ENCODE data around the gene ARHGAP28.

The ARHGAP28 gene

GRCh38 chr18:6962571-6963451, 233.3 kb downstream of the ARHGAP28 start:
- no peak for DNase-seq (ENCODE audit: low spot score)

GRCh38 chr18:6963452-6964097, 234.1 kb downstream of the ARHGAP28 start:
- DNase-seq (ENCODE audit: low spot score) = no peak
